Right atrium auricular region (tissue), 2 donors: ENCODE measurements around the gene MIOX. TPM values are rescaled to one million over a fixed set of nuclear protein-coding genes. Genes with fewer than 3 reads are reported as not detected.

Experiments used
- DNase-seq: peaks from one replicate; pipeline ENCODE4 v3.0.0-alpha.2; 2019; ENCODE audit warnings: low spot score
- H3K27ac ChIP-seq, 2 donors: fragments of 200-600 bp; sonication (generic); 1 replicate in 1 of 2; 2 replicates in 1 of 2; pipeline ENCODE4 v1.5.1; 2016 to 2019
- H3K27me3 ChIP-seq, 2 donors: fragments of 200-600 bp; sonication (generic); one replicate each; pipeline versions ENCODE4 v1.5.1 to v1.6.0; 2017 to 2019
- H3K36me3 ChIP-seq: fragments of 200-600 bp; sonication (generic); one replicate; pipeline ENCODE4 v1.5.1; 2016
- H3K4me1 ChIP-seq, 2 donors: fragments of 200-600 bp; sonication (generic); one replicate each; pipeline versions ENCODE4 v1.5.1 to v1.6.0; 2017 to 2019
- H3K4me3 ChIP-seq, 2 donors: fragments of 200-600 bp; sonication (generic); 1 replicate in 1 of 2; 2 replicates in 1 of 2; pipeline ENCODE4 v1.5.1; 2017 to 2019; ENCODE audit warnings: mild to moderate bottlenecking in 1 of 2, moderate library complexity in 1 of 2
- H3K9me3 ChIP-seq, 2 donors: fragments of 200-600 bp; sonication (generic); one replicate each; pipeline ENCODE4 v1.5.1; 2019
- total RNA-seq, 2 donors: library from RNA; depleted of rRNA; stranded (reverse); fragments of >200 nt; gene quantifications; one replicate each; pipeline ENCODE4 v1.1.0, GENCODE V29; 2016
- TF ChIP-seq, protein P1 (sequence below), 2 donors: fragments of 200-600 bp; sonication (generic); IDR thresholded peaks; one replicate each; pipeline ENCODE4 v1.5.1; 2019; ENCODE audit warnings: antibody characterized with exemption in 2 of 2

The MIOX gene
- total RNA-seq, 2 donors from 2014 or later: not detected

DNA sequence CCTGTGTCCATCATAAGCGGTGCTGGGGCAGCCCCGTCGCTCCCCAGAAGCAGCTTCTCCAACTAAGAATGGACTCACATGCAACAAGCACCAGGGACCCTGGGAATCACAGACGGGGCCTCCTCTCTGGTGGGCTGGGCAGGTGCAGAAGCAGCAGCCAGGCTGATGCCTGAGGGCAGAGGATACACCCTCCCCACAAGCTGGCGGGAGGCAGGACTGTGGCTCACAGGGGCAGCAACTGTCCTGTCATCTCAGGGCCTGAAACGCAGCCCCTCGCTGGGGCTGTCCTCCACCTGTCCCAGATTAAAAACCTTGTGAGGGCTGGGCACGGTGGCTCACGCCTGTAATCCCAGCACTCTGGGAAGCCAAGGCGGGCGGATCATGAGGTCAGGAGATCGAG is 8.7 kb upstream of the MIOX start:
- Histone ChIP-seq H3K36me3 (no peaks in the 10 kb centered on the region), H3K4me1 (peaks cover 0 to 31% of the 10 kb centered on the region in 2 donors), H3K27me3 (peaks cover 12 to 22% of the 10 kb centered on the region in 2 donors), H3K27ac (no peak overlapping the region), H3K9me3 (no peaks in the 10 kb centered on the region), H3K4me3 (no peak overlapping the region)
- no peak for DNase-seq
- TF ChIP-seq, protein P1, sequence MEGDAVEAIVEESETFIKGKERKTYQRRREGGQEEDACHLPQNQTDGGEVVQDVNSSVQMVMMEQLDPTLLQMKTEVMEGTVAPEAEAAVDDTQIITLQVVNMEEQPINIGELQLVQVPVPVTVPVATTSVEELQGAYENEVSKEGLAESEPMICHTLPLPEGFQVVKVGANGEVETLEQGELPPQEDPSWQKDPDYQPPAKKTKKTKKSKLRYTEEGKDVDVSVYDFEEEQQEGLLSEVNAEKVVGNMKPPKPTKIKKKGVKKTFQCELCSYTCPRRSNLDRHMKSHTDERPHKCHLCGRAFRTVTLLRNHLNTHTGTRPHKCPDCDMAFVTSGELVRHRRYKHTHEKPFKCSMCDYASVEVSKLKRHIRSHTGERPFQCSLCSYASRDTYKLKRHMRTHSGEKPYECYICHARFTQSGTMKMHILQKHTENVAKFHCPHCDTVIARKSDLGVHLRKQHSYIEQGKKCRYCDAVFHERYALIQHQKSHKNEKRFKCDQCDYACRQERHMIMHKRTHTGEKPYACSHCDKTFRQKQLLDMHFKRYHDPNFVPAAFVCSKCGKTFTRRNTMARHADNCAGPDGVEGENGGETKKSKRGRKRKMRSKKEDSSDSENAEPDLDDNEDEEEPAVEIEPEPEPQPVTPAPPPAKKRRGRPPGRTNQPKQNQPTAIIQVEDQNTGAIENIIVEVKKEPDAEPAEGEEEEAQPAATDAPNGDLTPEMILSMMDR (IDR thresholded peaks at IDR 0.05): no peak

GRCh38 chr22:50479721-50480120 is 6.9 kb upstream of the MIOX start:
- H3K4me1 ChIP-seq: peaks cover 0 to 19% of the 10 kb centered on the region in 2 donors
- H3K27ac ChIP-seq: no peak overlapping the region
- TF ChIP-seq, protein P1 (IDR thresholded peaks at IDR 0.05): no peak
- no peak for DNase-seq
- no peaks in the 10 kb centered on the region for H3K36me3 ChIP-seq
- no peak overlapping the region for H3K4me3 ChIP-seq
- peaks cover 12 to 23% of the 10 kb centered on the region in 2 donors for H3K27me3 ChIP-seq
- H3K9me3 ChIP-seq: no peaks in the 10 kb centered on the region

DNA sequence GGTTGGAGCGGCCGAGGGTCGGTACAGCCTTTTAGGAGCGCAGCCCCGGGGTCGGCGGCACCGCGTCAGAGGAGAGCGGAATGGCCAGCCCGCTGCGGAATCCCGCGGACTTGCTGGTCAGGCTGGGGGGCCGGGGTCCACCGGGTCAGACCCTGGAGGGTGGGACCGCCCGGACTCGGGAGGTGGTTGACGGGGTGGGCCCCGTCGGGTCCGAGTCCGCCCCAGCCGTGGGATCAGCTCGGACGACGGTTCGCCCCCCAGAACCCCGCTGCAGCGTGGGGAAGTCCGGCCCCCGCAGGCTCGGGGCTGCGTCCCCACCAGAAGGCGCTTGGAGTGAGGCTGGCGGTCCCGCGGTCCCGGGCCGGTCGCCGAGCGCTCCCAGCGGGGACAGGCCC is 5.6 kb upstream of the MIOX start:
- DNase-seq: no peak
- Histone ChIP-seq H3K4me3 (peak overlapping the region; percentile 6 to 44), H3K9me3 (no peaks in the 10 kb centered on the region), H3K27me3 (peaks cover 12 to 23% of the 10 kb centered on the region in 2 donors), H3K4me1 (peaks cover 0 to 14% of the 10 kb centered on the region in 2 donors), H3K27ac (no peak overlapping the region), H3K36me3 (no peaks in the 10 kb centered on the region)
- TF ChIP-seq, protein P1 (IDR thresholded peaks at IDR 0.05): no peak

DNA sequence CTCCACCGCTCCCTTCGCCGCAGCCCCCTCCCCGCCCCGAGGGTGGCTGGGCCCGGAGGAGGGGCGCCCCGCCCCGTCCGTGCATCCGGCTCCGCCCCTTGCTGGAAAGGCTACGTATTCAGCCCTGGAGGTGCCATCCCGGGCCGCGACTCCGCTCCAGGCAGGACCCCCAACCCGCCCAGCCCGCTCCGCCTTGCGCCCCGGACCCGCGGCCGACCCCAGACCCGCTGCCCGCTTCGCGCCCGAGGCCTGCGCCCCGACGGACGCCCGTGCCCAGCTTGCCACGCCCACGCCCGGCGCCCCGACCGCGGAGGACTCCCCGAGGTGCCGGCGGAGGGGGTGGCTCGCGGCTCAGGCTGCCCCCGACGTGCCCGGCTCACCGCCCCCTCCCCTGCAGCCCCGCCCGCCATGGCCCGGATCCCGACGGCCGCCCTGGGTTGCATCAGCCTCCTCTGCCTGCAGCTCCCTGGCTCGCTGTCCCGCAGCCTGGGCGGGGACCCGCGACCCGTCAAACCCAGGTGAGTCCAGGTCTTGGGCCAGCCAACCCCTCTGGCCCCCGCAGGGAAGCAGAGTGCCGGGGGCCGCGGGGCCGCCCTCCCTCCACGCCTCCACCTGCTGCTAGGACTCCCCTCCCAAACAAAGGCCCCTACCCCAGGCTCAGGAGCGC is 5.1 kb upstream of the MIOX start, which contains the start of gene ADM2:
Gene ADM2 (plus strand): TSS at position 104 of the 667 bp plus-strand sequence. CDS start 305 bp downstream, at position 409.
- no peak within 1 kb of the TSS for H3K27ac ChIP-seq
- peak within 1 kb of the TSS; percentile 6 to 44 for H3K4me3 ChIP-seq
- H3K4me1 ChIP-seq: peaks cover 0 to 14% of the 10 kb centered on the region in 2 donors
- no peak for DNase-seq
- TF ChIP-seq, protein P1 (IDR thresholded peaks at IDR 0.05): no peak
- no peaks in the 10 kb centered on the region for H3K36me3 ChIP-seq
- H3K9me3 ChIP-seq: no peaks in the 10 kb centered on the region
- H3K27me3 ChIP-seq: peaks cover 12 to 23% of the 10 kb centered on the region in 2 donors

- no peaks in the 10 kb centered on the region for H3K9me3 ChIP-seq
- peaks cover 12 to 23% of the 10 kb centered on the region in 2 donors for H3K27me3 ChIP-seq
- no peak overlapping the region for H3K27ac ChIP-seq
- peak overlapping the region in 1 of 2 donors; percentile 44 for H3K4me3 ChIP-seq
- DNase-seq: no peak
- no peaks in the 10 kb centered on the region for H3K36me3 ChIP-seq
- H3K4me1 ChIP-seq: peaks cover 0 to 14% of the 10 kb centered on the region in 2 donors
- TF ChIP-seq, protein P1 (IDR thresholded peaks at IDR 0.05): no peak
Measured at GRCh38 chr22:50482107-50483074, 4.3 kb upstream of the MIOX start.
